ENCODE data around the gene ZNF462. TPM values are rescaled to one million over a fixed set of nuclear protein-coding genes. Genes with fewer than 3 reads are reported as not detected.

The ZNF462 gene, protein sequence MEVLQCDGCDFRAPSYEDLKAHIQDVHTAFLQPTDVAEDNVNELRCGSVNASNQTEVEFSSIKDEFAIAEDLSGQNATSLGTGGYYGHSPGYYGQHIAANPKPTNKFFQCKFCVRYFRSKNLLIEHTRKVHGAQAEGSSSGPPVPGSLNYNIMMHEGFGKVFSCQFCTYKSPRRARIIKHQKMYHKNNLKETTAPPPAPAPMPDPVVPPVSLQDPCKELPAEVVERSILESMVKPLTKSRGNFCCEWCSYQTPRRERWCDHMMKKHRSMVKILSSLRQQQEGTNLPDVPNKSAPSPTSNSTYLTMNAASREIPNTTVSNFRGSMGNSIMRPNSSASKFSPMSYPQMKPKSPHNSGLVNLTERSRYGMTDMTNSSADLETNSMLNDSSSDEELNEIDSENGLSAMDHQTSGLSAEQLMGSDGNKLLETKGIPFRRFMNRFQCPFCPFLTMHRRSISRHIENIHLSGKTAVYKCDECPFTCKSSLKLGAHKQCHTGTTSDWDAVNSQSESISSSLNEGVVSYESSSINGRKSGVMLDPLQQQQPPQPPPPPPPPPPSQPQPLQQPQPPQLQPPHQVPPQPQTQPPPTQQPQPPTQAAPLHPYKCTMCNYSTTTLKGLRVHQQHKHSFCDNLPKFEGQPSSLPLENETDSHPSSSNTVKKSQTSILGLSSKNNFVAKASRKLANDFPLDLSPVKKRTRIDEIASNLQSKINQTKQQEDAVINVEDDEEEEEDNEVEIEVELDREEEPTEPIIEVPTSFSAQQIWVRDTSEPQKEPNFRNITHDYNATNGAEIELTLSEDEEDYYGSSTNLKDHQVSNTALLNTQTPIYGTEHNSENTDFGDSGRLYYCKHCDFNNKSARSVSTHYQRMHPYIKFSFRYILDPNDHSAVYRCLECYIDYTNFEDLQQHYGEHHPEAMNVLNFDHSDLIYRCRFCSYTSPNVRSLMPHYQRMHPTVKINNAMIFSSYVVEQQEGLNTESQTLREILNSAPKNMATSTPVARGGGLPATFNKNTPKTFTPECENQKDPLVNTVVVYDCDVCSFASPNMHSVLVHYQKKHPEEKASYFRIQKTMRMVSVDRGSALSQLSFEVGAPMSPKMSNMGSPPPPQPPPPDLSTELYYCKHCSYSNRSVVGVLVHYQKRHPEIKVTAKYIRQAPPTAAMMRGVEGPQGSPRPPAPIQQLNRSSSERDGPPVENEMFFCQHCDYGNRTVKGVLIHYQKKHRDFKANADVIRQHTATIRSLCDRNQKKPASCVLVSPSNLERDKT (N-terminal part only)
- total RNA-seq = 100 to 1,000 TPM in 1 of 4 donors, 10 to 100 TPM in 3; 16.3 to 102 (median 24.6) TPM
- 1 to 10 TPM; 2.0 to 6.1 (median 2.5) TPM for polyA plus RNA-seq
- long read RNA-seq, donor 1, partial matches to known transcripts = 2 of 10 reads
- long read RNA-seq, donor 1, other reads (novel, unspliced or antisense) = 8 of 10 reads
- long read RNA-seq, donor 2, partial matches to known transcripts = 1 of 6 reads
- long read RNA-seq, donor 2, other reads (novel, unspliced or antisense) = 5 of 6 reads

DNA sequence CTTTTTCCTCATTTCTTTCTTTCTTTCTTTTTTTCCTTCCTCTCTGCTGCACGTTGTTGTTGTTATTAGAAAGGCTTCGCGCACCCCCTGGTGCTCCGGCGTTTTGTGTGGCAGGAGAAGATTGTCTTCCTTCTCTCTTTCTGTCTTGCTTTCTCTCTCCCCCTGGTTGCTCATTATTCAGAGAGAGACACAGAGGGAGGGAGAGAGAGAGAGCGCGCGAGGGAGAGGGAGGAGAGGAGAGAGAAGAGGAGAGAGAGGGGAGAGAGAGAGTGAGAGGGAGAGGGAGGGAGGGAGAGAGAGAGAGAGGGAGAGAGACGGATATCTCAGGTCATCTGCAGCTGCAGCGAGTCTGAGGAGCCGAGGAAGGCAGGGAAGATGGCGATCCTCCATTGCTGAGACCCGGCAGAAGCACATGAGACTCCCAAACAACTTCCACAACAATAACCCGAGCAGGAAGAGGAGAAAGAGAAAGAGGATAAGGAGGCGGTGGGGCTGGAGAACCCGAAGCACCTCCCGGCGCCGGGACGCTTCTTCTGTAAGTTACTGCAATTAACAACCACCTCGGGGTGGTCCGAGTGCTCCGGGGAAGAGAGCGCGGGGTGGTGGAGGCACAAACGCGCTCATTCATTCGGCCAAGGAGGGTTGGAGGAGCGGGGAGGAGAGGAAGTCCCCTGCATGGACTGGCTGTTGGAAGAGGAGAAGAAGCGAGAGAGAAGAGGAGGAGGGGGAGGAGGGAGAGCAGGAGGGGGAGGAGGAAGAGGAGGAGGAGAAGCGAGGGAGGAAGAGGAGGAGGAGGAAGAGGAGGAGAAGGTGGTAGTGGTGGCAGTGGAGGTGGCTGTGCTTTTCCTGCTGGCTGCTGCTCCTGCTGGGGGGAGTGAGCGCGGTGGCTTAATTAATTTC, at the start of gene ZNF462:
Gene ZNF462 (plus strand): TSS at position 346 of the 900 bp plus-strand sequence. CDS start 60,218 bp downstream, outside the sequence.
- WGBS, 3 donors = 0 to 1% (median 1%) methylated on average over 30 to 33 of the region's 33 CpGs
- DNase-seq = peak; percentile 43 to 72
- Histone ChIP-seq H3K4me1 (peaks cover 13% of the 10 kb centered on the region), H3K4me3 (peak within 1 kb of the TSS; percentile 79), H3K36me3 (ENCODE audit: insufficient read depth in 1 of 2, low read depth in 1 of 2) (no peaks in the 10 kb centered on the region), H3K27me3 (ENCODE audit: insufficient read depth in 3 of 3, low read length in 2 of 3) (no peaks in the 10 kb centered on the region), H3K27ac (peak within 1 kb of the TSS; percentile 95), H3K9me3 (no peaks in the 10 kb centered on the region)
- peak; percentile 16 for TF ChIP-seq CTCF (IDR thresholded peaks at IDR 0.05)
- ATAC-seq = peak; percentile 52 to 64 (median 59)
- intact Hi-C loops (cut with DNase I) = loop anchor here (2.0 to 10.0 kb wide), 10 partner anchors 56 to 961 kb away; no protein-coding TSS in a partner anchor

GRCh38 chr9:106816524-106816923, 46.4 kb upstream of the ZNF462 start:
- no peaks in the 10 kb centered on the region for H3K4me1 ChIP-seq
- intact Hi-C loops (cut with DNase I) = no loop called here
- no peaks in the 10 kb centered on the region for H3K36me3 ChIP-seq (ENCODE audit: insufficient read depth in 1 of 2, low read depth in 1 of 2)
- ATAC-seq (no peak), DNase-seq (no peak)
- H3K27me3 ChIP-seq (ENCODE audit: insufficient read depth in 3 of 3, low read length in 2 of 3) = no peaks in the 10 kb centered on the region
- WGBS, 3 donors = 51 to 67% (median 60%) methylated on average over 2 of the region's 2 CpGs
- no peak overlapping the region for H3K27ac ChIP-seq
- peaks cover 5% of the 10 kb centered on the region for H3K9me3 ChIP-seq
- no peak overlapping the region for H3K4me3 ChIP-seq
- TF ChIP-seq CTCF (IDR thresholded peaks at IDR 0.05) = no peak

DNA sequence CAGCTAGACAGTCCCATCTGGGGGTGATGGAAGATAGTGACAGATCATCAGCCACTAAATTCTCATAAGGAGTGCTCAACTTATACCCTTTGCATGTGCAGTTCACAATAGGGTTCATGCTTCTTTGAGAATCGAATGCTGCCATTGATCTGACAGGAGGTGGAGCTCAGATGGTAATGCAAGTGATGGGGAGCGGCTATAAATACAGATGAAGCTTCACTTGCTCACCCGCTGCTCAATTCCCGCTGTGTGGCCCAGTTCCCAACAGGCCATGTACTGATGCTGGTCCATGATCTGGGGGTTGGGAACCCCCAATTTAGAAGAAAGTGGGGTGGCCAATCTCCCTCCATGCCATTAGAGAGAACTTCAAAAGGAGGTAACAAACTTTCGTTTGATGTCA, 44.9 kb upstream of the ZNF462 start:
- no peak for TF ChIP-seq CTCF (IDR thresholded peaks at IDR 0.05)
- Histone ChIP-seq H3K27me3 (ENCODE audit: insufficient read depth in 3 of 3, low read length in 2 of 3) (no peaks in the 10 kb centered on the region), H3K9me3 (peaks cover 5% of the 10 kb centered on the region), H3K4me3 (no peak overlapping the region), H3K27ac (no peak overlapping the region), H3K4me1 (no peaks in the 10 kb centered on the region), H3K36me3 (ENCODE audit: insufficient read depth in 1 of 2, low read depth in 1 of 2) (no peaks in the 10 kb centered on the region)
- DNase-seq = no peak
- no peak for ATAC-seq
- intact Hi-C loops (cut with DNase I) = no loop called here
- WGBS, 3 donors = 90 to 93% (median 93%) methylated on average over 5 of the region's 5 CpGs

Measured in psoas muscle (tissue), 8 donors.